Transverse colon (tissue), 4 donors: Measurements from ENCODE around the gene PCDHGA4. TPM values are rescaled to one million over a fixed set of nuclear protein-coding genes. Genes with fewer than 3 reads are reported as not detected.
A peak's percentile ranks its signal among the peaks of the same experiment; 100 is the strongest.
"Not testable (repeated sequence)": the region's sequence is repeated elsewhere in the genome, so short reads cannot be mapped to it uniquely, and the experiment has no call there.

Experiments
- DNase-seq: peaks from one replicate; pipeline ENCODE4 v3.0.0-alpha.2; 2019
- H3K27ac ChIP-seq, 4 donors: fragments of 200-600 bp; sonication (generic); 2 replicates each; pipeline ENCODE4 v1.5.1; 2016 to 2018; ENCODE audit warnings: inconsistent platforms in 4 of 4
- H3K27me3 ChIP-seq: fragments of 200-600 bp; sonication (generic); 2 replicates; pipeline ENCODE4 v1.5.1; 2017; ENCODE audit warnings: inconsistent platforms
- H3K36me3 ChIP-seq, 4 donors: fragments of 200-600 bp; sonication (generic); 2 replicates each; pipeline ENCODE4 v1.5.1; 2017 to 2019; ENCODE audit warnings: inconsistent platforms in 4 of 4
- H3K4me1 ChIP-seq, 4 donors: fragments of 200-600 bp; sonication (generic); 2 replicates each; pipeline ENCODE4 v1.5.1; 2017 to 2020; ENCODE audit warnings: inconsistent platforms in 4 of 4
- H3K4me3 ChIP-seq, 4 donors: fragments of 200-600 bp; sonication (generic); 1 replicate in 1 of 4; 2 replicates in 3 of 4; pipeline versions ENCODE4 v1.5.1 to v1.6.1; 2017 to 2019; ENCODE audit warnings: inconsistent platforms in 4 of 4
- H3K9me3 ChIP-seq, 2 donors: fragments of 200-600 bp; sonication (generic); 2 replicates each; pipeline ENCODE4 v1.5.1; 2017 to 2019; ENCODE audit warnings: inconsistent platforms in 2 of 2
- CTCF ChIP-seq, 5 experiments: fragments of 200-600 bp in 3 of 5; fragments of 450-650 bp in 2 of 5; sonication (generic) in 3 of 5; IDR thresholded peaks; 1 replicate in 2 of 5; 2 replicates in 3 of 5; pipeline ENCODE4 v1.5.1; 2016 to 2017; ENCODE audit warnings: antibody characterized with exemption in 5 of 5, inconsistent platforms in 3 of 5, mild to moderate bottlenecking in 2 of 5, moderate library complexity in 1 of 5
- EP300 ChIP-seq: sonication (generic); formaldehyde crosslinking; IDR thresholded peaks from one replicate; pipeline ENCODE4 v1.6.1; 2017; ENCODE audit warnings: antibody characterized with exemption, low read depth
- POLR2A ChIP-seq: fragments of 450-650 bp; IDR thresholded peaks from one replicate; pipeline ENCODE4 v1.6.1; 2016; ENCODE audit warnings: antibody characterized with exemption, mild to moderate bottlenecking, moderate library complexity
- POLR2AphosphoS5 ChIP-seq, 3 donors: sonication (generic); formaldehyde crosslinking; IDR thresholded peaks; one replicate each; pipeline ENCODE4 v1.6.1; 2016; ENCODE audit warnings: antibody characterized with exemption in 3 of 3
- WGBS, 2 donors: methylation state at CpG; one replicate each; pipeline ENCODE4 v1.1.5; 2018; ENCODE audit warnings: low coverage in 1 of 2; 5-methylcytosine and 5-hydroxymethylcytosine counted together
- in situ Hi-C, 4 donors: fragments of 200-750 bp; cut with MboI; loops; one replicate each; pipeline versions ENCODE4 v1.15.0 to v1.15.1; 2017; ENCODE audit warnings: low sequenced_read_pairs in 3 of 4, low pct_ligation_motif_present in 1 of 4, low pct_unique_long_range_greater_than_20kb in 1 of 4
- intact Hi-C: fragments of 100-400 bp; cut with DNase I; formaldehyde crosslinking; loops from one replicate; pipeline ENCODE4 v1.15.1; 2023; ENCODE audit warnings: low total_unique reads
- total RNA-seq, 4 donors: library from RNA; depleted of rRNA; stranded (reverse); fragments of >200 nt; gene quantifications; one replicate each; pipeline ENCODE4 v1.1.0, GENCODE V29; 2016

The PCDHGA4 gene
- total RNA-seq, 4 donors from 2014 or later = 1.4 to 18.0 (median 1.6) TPM; not detected in 1

DNA sequence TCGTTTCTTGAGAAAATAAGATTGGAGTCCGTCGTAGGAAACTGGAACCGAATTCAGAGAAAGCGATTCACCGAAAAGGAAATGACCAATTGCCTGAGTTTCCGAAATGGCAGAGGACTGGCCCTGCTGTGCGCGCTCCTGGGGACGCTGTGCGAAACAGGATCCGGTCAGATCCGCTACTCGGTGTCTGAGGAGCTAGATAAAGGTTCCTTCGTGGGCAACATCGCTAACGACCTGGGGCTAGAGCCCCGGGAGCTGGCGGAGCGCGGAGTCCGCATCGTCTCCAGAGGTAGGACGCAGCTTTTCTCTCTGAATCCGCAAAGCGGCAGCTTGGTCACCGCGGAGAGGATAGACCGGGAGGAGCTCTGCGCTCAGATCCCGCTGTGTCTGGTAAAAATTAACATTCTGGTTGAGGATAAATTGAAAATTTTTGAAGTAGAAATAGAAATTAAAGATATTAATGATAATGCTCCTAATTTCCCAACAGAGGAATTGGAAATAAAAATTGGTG lies 10.8 kb upstream of the PCDHGA4 start:
- peaks cover 30 to 49% of the 10 kb centered on the region in 2 donors for H3K9me3 ChIP-seq
- no peak overlapping the region for H3K27ac ChIP-seq
- H3K27me3 ChIP-seq = peaks cover 14% of the 10 kb centered on the region
- in situ Hi-C loops = no loop called here
- WGBS, 2 donors = 57 to 66% methylated on average over 22 to 31 of the region's 31 CpGs
- H3K4me1 ChIP-seq = no peaks in the 10 kb centered on the region
- DNase-seq = no peak
- intact Hi-C loops = no loop called here
- no peak for TF ChIP-seq POLR2A
- no peak for TF ChIP-seq POLR2AphosphoS5 (IDR thresholded peaks at IDR 0.05)
- TF ChIP-seq CTCF (IDR thresholded peaks at IDR 0.05) = no peak
- no peak for TF ChIP-seq EP300
- H3K36me3 ChIP-seq = no peaks in the 10 kb centered on the region
- peak overlapping the region in 1 of 4 donors; percentile 12 for H3K4me3 ChIP-seq

GRCh38 chr5:141345327-141345726 lies 9.5 kb upstream of the PCDHGA4 start:
- in situ Hi-C loops (no loop called here), intact Hi-C loops (no loop called here)
- Histone ChIP-seq H3K4me3 (no peak overlapping the region), H3K27ac (no peak overlapping the region), H3K4me1 (no peaks in the 10 kb centered on the region), H3K9me3 (peaks cover 21 to 46% of the 10 kb centered on the region in 2 donors), H3K36me3 (no peaks in the 10 kb centered on the region), H3K27me3 (peaks cover 12% of the 10 kb centered on the region)
- no peak for DNase-seq
- no peak for TF ChIP-seq EP300
- no peak for TF ChIP-seq CTCF (IDR thresholded peaks at IDR 0.05)
- no peak for TF ChIP-seq POLR2AphosphoS5 (IDR thresholded peaks at IDR 0.05)
- no peak for TF ChIP-seq POLR2A
- 62 to 71% methylated on average over 14 to 20 of the region's 20 CpGs for WGBS, 2 donors

GRCh38 chr5:141346017-141346416 lies 8.8 kb upstream of the PCDHGA4 start:
- peaks cover 26 to 51% of the 10 kb centered on the region in 2 donors for H3K9me3 ChIP-seq
- H3K4me1 ChIP-seq, H3K27ac ChIP-seq, in situ Hi-C loops, H3K4me3 ChIP-seq, intact Hi-C loops, H3K36me3 ChIP-seq, DNase-seq: not testable (repeated sequence)
- 79 to 83% methylated on average over 6 to 16 of the region's 35 CpGs for WGBS, 2 donors
- peaks cover 15% of the 10 kb centered on the region for H3K27me3 ChIP-seq

GRCh38 chr5:141349917-141350619 lies 4.8 kb upstream of the PCDHGA4 start, which contains the start of gene PCDHGB1:
TSS of gene PCDHGB1 (plus strand) at chr5:141350099. CDS start at chr5:141350261, 162 bp downstream.
- in situ Hi-C loops (loop anchor here in 1 of 4 donors (25.0 kb wide), 1 partner anchor 212 kb away; no protein-coding TSS in a partner anchor), intact Hi-C loops (no loop called here)
- 40 to 53% methylated on average over 16 to 29 of the region's 29 CpGs for WGBS, 2 donors
- Histone ChIP-seq H3K27ac (no peak within 1 kb of the TSS), H3K27me3 (peaks cover 15% of the 10 kb centered on the region), H3K4me1 (no peaks in the 10 kb centered on the region), H3K4me3 (peak within 1 kb of the TSS in 1 of 4 donors; percentile 33), H3K9me3 (peaks cover 18 to 57% of the 10 kb centered on the region in 2 donors), H3K36me3 (no peaks in the 10 kb centered on the region)
- TF ChIP-seq CTCF (IDR thresholded peaks at IDR 0.05) (peak in 2 of 5 experiments; percentile 15 to 41), POLR2AphosphoS5 (IDR thresholded peaks at IDR 0.05) (no peak)
- peak; percentile 20 for DNase-seq
